BLaER1 treated with 17β-estradiol and CSF1 and Interleukin-3, amounts not matched to agents 10 nM and 100 nM (cell line): ENCODE data around the gene OR2L13.

ENCODE experiments used
- H3K27ac ChIP-seq, 11 experiments: shearing (Covaris generic); formaldehyde crosslinking; 2 replicates each; pipeline ENCODE4 v1.8.1; 2022
- H3K27me3 ChIP-seq, 11 experiments: shearing (Covaris generic); formaldehyde crosslinking; 2 replicates each; pipeline ENCODE4 v1.8.1; 2022
- H3K36me3 ChIP-seq, 11 experiments: shearing (Covaris generic); formaldehyde crosslinking; 2 replicates each; pipeline ENCODE4 v1.8.1; 2022
- H3K4me1 ChIP-seq, 10 experiments: shearing (Covaris generic); formaldehyde crosslinking; 2 replicates each; pipeline ENCODE4 v1.8.1; 2022
- H3K4me2 ChIP-seq, 11 experiments: shearing (Covaris generic); formaldehyde crosslinking; 2 replicates each; pipeline ENCODE4 v1.8.1; 2022
- H3K4me3 ChIP-seq, 10 experiments: shearing (Covaris generic); formaldehyde crosslinking; 2 replicates each; pipeline ENCODE4 v1.8.1; 2022
- H3K9ac ChIP-seq, 11 experiments: shearing (Covaris generic); formaldehyde crosslinking; 2 replicates each; pipeline ENCODE4 v1.8.1; 2022
- H3K9me3 ChIP-seq, 11 experiments: shearing (Covaris generic); formaldehyde crosslinking; replicated peaks in 1 of 11; 2 replicates each; pipeline ENCODE4 v1.8.1; 2022
- H4K20me1 ChIP-seq, 11 experiments: shearing (Covaris generic); formaldehyde crosslinking; 2 replicates each; pipeline ENCODE4 v1.8.1; 2022
- Cebpa-rat ChIP-seq, 11 experiments: shearing (Covaris generic); IDR thresholded peaks; 2 replicates each; pipeline ENCODE4 v1.8.1; 2022

The OR2L13 gene

GRCh38 chr1:248102847-248103246 is 7.9 kb downstream of the OR2L13 start:
- H3K4me1 ChIP-seq: no peaks in the 10 kb centered on the region
- TF ChIP-seq Cebpa-rat (IDR thresholded peaks at IDR 0.05): no peak
- no peaks in the 10 kb centered on the region for H3K36me3 ChIP-seq
- H3K9ac ChIP-seq: no peak overlapping the region
- no peak overlapping the region for H3K4me2 ChIP-seq
- no peaks in the 10 kb centered on the region for H3K27me3 ChIP-seq
- H4K20me1 ChIP-seq: no peaks in the 10 kb centered on the region
- peaks cover 11 to 30% (median 19%) of the 10 kb centered on the region in 11 experiments for H3K9me3 ChIP-seq
- H3K4me3 ChIP-seq: no peak overlapping the region
- H3K27ac ChIP-seq: no peak overlapping the region

- H3K36me3 ChIP-seq: 0 out of 22 replicates have a peak, but pooled peaks cover 0 to 2% (median 0%) of the 10 kb centered on the region in 11 experiments
- no peak overlapping the region for H3K4me2 ChIP-seq
- TF ChIP-seq Cebpa-rat (IDR thresholded peaks at IDR 0.05): no peak
- H3K27ac ChIP-seq: no peak overlapping the region
- no peaks in the 10 kb centered on the region for H3K27me3 ChIP-seq
- peak overlapping the region in 1 of 10 experiments; percentile 28; a peak in 2 of 20 replicates for H3K4me3 ChIP-seq
- no peak overlapping the region for H3K9ac ChIP-seq
- no peaks in the 10 kb centered on the region for H3K4me1 ChIP-seq
- peaks cover 34 to 57% (median 37%) of the 10 kb centered on the region in 11 experiments for H3K9me3 ChIP-seq
- H4K20me1 ChIP-seq: no peaks in the 10 kb centered on the region
Measured at GRCh38 chr1:248111157-248111556, 16.2 kb downstream of the OR2L13 start.

DNA sequence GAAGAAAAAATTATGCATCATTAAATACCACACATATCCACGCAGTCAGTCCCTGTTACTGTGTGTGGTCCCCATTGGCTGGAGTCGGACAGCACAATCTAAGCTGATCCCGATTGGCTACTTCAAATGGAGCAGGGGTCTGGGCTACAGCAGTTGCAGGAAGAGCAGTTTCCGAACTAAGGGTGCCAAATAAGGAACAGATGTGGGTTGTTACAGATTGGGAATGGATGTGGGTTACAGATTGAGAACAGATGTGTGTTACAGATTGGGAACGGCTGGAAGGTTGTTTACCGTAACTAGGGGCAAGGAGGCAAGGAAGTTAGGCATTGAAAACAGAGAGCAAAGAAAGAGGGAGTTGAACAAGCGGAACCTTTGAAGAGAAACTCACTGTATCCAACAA is 19.9 kb downstream of the OR2L13 start:
- Histone ChIP-seq H3K4me3 (no peak overlapping the region), H3K27me3 (no peaks in the 10 kb centered on the region), H3K4me1 (no peaks in the 10 kb centered on the region), H3K9ac (no peak overlapping the region), H4K20me1 (no peaks in the 10 kb centered on the region), H3K4me2 (no peak overlapping the region), H3K36me3 (0 out of 22 replicates have a peak, but pooled peaks cover 0 to 2% (median 0%) of the 10 kb centered on the region in 11 experiments), H3K9me3 (peaks cover 23 to 32% (median 28%) of the 10 kb centered on the region in 11 experiments), H3K27ac (no peak overlapping the region)
- TF ChIP-seq Cebpa-rat (IDR thresholded peaks at IDR 0.05): no peak

GRCh38 chr1:248127653-248128052 is 32.7 kb downstream of the OR2L13 start:
- H3K4me3 ChIP-seq: no peak overlapping the region
- H3K9ac ChIP-seq: no peak overlapping the region
- H3K4me2 ChIP-seq: no peak overlapping the region
- no peaks in the 10 kb centered on the region for H4K20me1 ChIP-seq
- no peak for TF ChIP-seq Cebpa-rat (IDR thresholded peaks at IDR 0.05)
- H3K9me3 ChIP-seq: peaks cover 0 to 14% (median 9%) of the 10 kb centered on the region in 11 experiments; a peak in 7 of 22 replicates
- no peaks in the 10 kb centered on the region for H3K36me3 ChIP-seq
- no peaks in the 10 kb centered on the region for H3K27me3 ChIP-seq
- H3K4me1 ChIP-seq: no peaks in the 10 kb centered on the region
- no peak overlapping the region for H3K27ac ChIP-seq

- no peaks in the 10 kb centered on the region for H4K20me1 ChIP-seq
- no peak overlapping the region for H3K27ac ChIP-seq
- no peaks in the 10 kb centered on the region for H3K4me1 ChIP-seq
- H3K4me2 ChIP-seq: no peak overlapping the region
- H3K27me3 ChIP-seq: no peaks in the 10 kb centered on the region
- H3K9me3 ChIP-seq: peaks cover 0 to 5% (median 0%) of the 10 kb centered on the region in 11 experiments; a peak in 4 of 22 replicates
- H3K36me3 ChIP-seq: no peaks in the 10 kb centered on the region
- no peak for TF ChIP-seq Cebpa-rat (IDR thresholded peaks at IDR 0.05)
- no peak overlapping the region for H3K9ac ChIP-seq
- no peak overlapping the region for H3K4me3 ChIP-seq
Measured at GRCh38 chr1:248136811-248137210, 41.8 kb downstream of the OR2L13 start.

DNA sequence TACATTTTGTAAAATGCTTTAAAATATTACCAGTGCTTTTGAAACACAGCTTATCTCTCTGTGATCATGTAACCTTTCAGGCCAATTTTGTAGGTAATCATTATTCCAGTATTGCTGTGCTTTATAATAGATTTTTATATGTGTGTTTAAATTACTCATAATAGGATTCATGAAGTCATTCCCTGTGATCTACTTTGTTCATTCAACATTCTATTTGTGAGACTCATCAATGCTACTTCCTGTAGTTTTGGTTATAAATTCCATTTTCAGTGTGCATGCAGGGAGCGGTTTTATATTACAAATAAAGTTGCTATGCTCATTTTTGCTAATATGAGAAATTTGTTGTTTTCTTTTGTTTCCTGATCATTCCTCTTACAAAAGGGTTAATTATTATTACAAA is 45.9 kb downstream of the OR2L13 start:
- Histone ChIP-seq H3K9me3 (no peaks in the 10 kb centered on the region; a peak in 2 of 22 replicates), H3K27ac (no peak overlapping the region), H3K4me2 (no peak overlapping the region), H3K9ac (no peak overlapping the region), H3K4me3 (no peak overlapping the region), H3K4me1 (no peaks in the 10 kb centered on the region), H4K20me1 (no peaks in the 10 kb centered on the region), H3K27me3 (no peaks in the 10 kb centered on the region), H3K36me3 (no peaks in the 10 kb centered on the region)
- TF ChIP-seq Cebpa-rat (IDR thresholded peaks at IDR 0.05): no peak

DNA sequence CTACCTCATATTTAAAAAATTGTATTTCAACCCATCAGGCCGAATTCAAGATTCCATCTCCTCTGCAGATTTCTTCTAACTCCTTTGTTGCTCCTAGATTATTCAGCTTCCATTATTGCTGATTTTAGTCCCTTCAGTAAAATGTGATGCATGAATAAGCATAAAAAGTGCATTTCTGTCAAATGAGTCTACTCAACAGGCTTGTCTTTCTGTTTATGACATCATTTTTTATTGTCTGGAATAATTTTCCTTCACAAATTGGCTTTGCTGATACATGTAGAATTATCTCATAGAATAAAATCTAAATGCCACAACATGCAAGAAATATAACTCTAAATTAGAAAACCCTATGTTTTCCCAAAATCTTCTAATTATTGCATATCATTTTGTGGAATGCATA is 48.3 kb downstream of the OR2L13 start:
- Histone ChIP-seq H3K36me3 (no peaks in the 10 kb centered on the region), H3K9me3 (peaks cover 0 to 13% (median 0%) of the 10 kb centered on the region in 11 experiments; a peak in 2 of 22 replicates), H3K27me3 (no peaks in the 10 kb centered on the region), H3K9ac (no peak overlapping the region), H3K4me1 (no peaks in the 10 kb centered on the region), H4K20me1 (no peaks in the 10 kb centered on the region), H3K4me3 (no peak overlapping the region), H3K4me2 (no peak overlapping the region), H3K27ac (no peak overlapping the region)
- no peak for TF ChIP-seq Cebpa-rat (IDR thresholded peaks at IDR 0.05)

GRCh38 chr1:248144513-248145198 is 49.7 kb downstream of the OR2L13 start, which contains the start of gene OR2M5:
OR2M5 (plus strand) TSS chr1:248145148; CDS start chr1:248145148, 0 bp downstream.
- H3K4me3 ChIP-seq: no peak within 1 kb of the TSS
- H3K27me3 ChIP-seq: no peaks in the 10 kb centered on the region
- peaks cover 0 to 13% (median 0%) of the 10 kb centered on the region in 11 experiments; a peak in 2 of 22 replicates for H3K9me3 ChIP-seq
- no peaks in the 10 kb centered on the region for H3K4me1 ChIP-seq
- TF ChIP-seq Cebpa-rat (IDR thresholded peaks at IDR 0.05): no peak
- H3K27ac ChIP-seq: no peak within 1 kb of the TSS
- H3K36me3 ChIP-seq: no peaks in the 10 kb centered on the region
- H3K9ac ChIP-seq: no peak within 1 kb of the TSS
- H3K4me2 ChIP-seq: no peak within 1 kb of the TSS
- H4K20me1 ChIP-seq: no peaks in the 10 kb centered on the region
